OCI-LY7 (cell line): Measurements from ENCODE around the gene CHI3L2. TPM values are rescaled to one million over a fixed set of nuclear protein-coding genes. Genes with fewer than 3 reads are reported as not detected.

ENCODE experiments used
- BruUV-seq: library from RNA; stranded (reverse); fragments of 400-500 nt; replicated peaks from 2 replicates; lab custom pipeline; 2021; lab: Mats Ljungman, UMichigan
- CTCF ChIA-PET: fragments of 300-600 bp; sonication (Branson Sonifier 250); formaldehyde crosslinking; loops from one replicate; lab custom pipeline; 2022; ENCODE audit warnings: antibody characterized with exemption; ENCODE audit not compliant: unreplicated experiment; lab: Charles Lee
- POLR2A ChIA-PET: fragments of 300-600 bp; sonication (Branson Sonifier 250); formaldehyde crosslinking; loops from one replicate; lab custom pipeline; 2022; ENCODE audit warnings: antibody characterized with exemption; lab: Charles Lee
- DNase-seq: peaks from one replicate; pipeline ENCODE4 v3.0.0-alpha.2; 2015; ENCODE audit warnings: low spot score
- H2AFZ ChIP-seq: fragments of 200-600 bp; sonication (generic), shearing (Covaris generic); 2 replicates; pipeline ENCODE4 v1.6.1; 2014; ENCODE audit warnings: mild to moderate bottlenecking, antibody characterized with exemption, low read length, moderate library complexity
- H3K27ac ChIP-seq: fragments of 200-600 bp; sonication (generic); 2 replicates; pipeline ENCODE4 v1.5.1; 2014; ENCODE audit warnings: mixed run types, low read depth, mild to moderate bottlenecking, moderate library complexity, low read length, inconsistent platforms; ENCODE audit not compliant: poor library complexity, severe bottlenecking
- H3K36me3 ChIP-seq: fragments of 200-600 bp; sonication (generic); 2 replicates; pipeline ENCODE4 v1.6.1; 2014; ENCODE audit warnings: mild to moderate bottlenecking, antibody characterized with exemption, low read length, moderate library complexity, mixed read lengths; ENCODE audit not compliant: insufficient read depth
- H3K4me1 ChIP-seq: fragments of 200-600 bp; sonication (generic); 2 replicates; pipeline ENCODE4 v1.5.1; 2014; ENCODE audit warnings: mild to moderate bottlenecking, low read length; ENCODE audit not compliant: insufficient read depth, poor library complexity, severe bottlenecking
- H3K4me2 ChIP-seq: fragments of 200-600 bp; sonication (generic); 2 replicates; pipeline ENCODE4 v1.6.1; 2014; ENCODE audit warnings: mild to moderate bottlenecking, low read length
- H3K4me3 ChIP-seq: fragments of 200-600 bp; sonication (generic); 2 replicates; pipeline ENCODE4 v1.5.1; 2014; ENCODE audit warnings: mild to moderate bottlenecking, low read depth, low read length; ENCODE audit not compliant: poor library complexity, severe bottlenecking
- H3K79me2 ChIP-seq: fragments of 200-600 bp; sonication (generic); 2 replicates; pipeline ENCODE4 v1.6.1; 2016; ENCODE audit warnings: low read depth, mild to moderate bottlenecking, low read length, moderate library complexity, mixed read lengths; ENCODE audit not compliant: insufficient read depth
- H3K9me2 ChIP-seq: fragments of 200-600 bp; sonication (generic); 2 replicates; pipeline ENCODE4 v1.6.1; 2016; ENCODE audit warnings: mild to moderate bottlenecking, low read length, mixed read lengths; ENCODE audit not compliant: insufficient read depth
- H3K9me3 ChIP-seq: fragments of 200-600 bp; sonication (generic); 2 replicates; pipeline ENCODE4 v1.6.1; 2014; ENCODE audit warnings: mild to moderate bottlenecking, mixed run types, low read length, mixed read lengths
- H4K20me1 ChIP-seq: fragments of 200-600 bp; sonication (generic); 2 replicates; pipeline ENCODE4 v1.6.1; 2014; ENCODE audit warnings: mild to moderate bottlenecking, antibody characterized with exemption, low read length, moderate library complexity, mixed read lengths; ENCODE audit not compliant: insufficient read depth
- EZH2phosphoT487 ChIP-seq: fragments of 200-600 bp; sonication (generic); IDR thresholded peaks from 2 replicates; pipeline ENCODE4 v1.6.1; 2018; ENCODE audit warnings: low read depth, borderline replicate concordance, mild to moderate bottlenecking, mixed run types, antibody characterized with exemption, low read length, moderate library complexity, mixed read lengths
- intact Hi-C: fragments of 100-400 bp; cut with micrococcal nuclease; formaldehyde crosslinking; loops from one replicate; pipeline ENCODE4 v1.10.0; 2022; ENCODE audit not compliant: unreplicated experiment
- total RNA-seq, 2 experiments: library from RNA; depleted of rRNA in 1 of 2; stranded (reverse); fragments of >200 nt in 1 of 2; shearing (Covaris generic) in 1 of 2; gene quantifications; 2 replicates each; pipeline ENCODE4 v1.2.3, GENCODE V29; 2014 to 2022
- TF ChIP-seq, protein P1 (sequence below): fragments of 200-600 bp; sonication (generic); conservative IDR thresholded peaks from 2 replicates; pipeline ENCODE4 v1.5.1; 2014; ENCODE audit warnings: mild to moderate bottlenecking, antibody characterized with exemption, low read length, moderate library complexity, mixed read lengths

The CHI3L2 gene
- total RNA-seq, 2 experiments from 2014 or later = 37.1 to 88.7 TPM

DNA sequence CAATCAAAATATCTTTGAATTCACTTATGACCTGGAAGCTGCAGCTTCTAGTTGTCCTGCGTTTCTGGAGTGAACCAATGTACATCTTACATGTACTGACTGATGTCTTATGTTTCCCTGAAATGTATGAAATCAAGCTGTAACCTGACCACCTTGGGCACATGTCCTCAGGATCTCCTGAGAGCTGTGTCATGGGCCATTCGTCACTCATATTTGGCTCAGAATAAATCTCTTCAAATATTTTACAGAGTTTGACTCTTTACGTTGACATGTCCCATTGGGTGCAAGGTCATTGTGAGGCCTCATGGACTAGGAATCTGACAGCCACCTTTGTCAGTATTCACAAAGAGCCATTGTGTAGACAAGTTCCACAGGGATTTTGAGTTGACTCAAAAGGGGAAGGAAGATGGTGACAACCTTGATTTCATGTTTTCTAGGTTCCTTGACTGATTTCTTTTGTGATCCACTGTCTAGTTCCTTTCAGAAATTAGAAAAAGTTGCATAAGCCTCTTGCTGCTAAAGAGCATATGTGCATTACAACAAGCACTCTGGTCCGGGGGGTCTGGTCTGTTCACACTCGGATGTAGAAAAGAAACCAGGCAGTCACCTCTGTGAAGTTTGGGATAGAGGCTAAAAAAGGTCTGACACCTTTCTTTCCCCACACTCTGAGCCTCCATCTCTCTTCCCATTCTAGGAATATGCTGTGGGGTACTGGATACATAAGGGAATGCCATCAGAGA lies 10.7 kb downstream of the CHI3L2 start:
- Histone ChIP-seq H3K27ac (no peak overlapping the region), H3K4me3 (no peak overlapping the region), H3K4me1 (no peaks in the 10 kb centered on the region), H3K79me2 (no peaks in the 10 kb centered on the region), H3K36me3 (peaks cover 46% of the 10 kb centered on the region), H4K20me1 (no peaks in the 10 kb centered on the region), H3K9me2 (no peaks in the 10 kb centered on the region), H3K9me3 (no peaks in the 10 kb centered on the region), H3K4me2 (no peak overlapping the region), H2AFZ (no peak overlapping the region)
- ChIA-PET POLR2A (no interaction called here), CTCF (no interaction called here)
- intact Hi-C loops = no loop called here
- no TSS peak for BruUV-seq
- TF ChIP-seq, protein P1, sequence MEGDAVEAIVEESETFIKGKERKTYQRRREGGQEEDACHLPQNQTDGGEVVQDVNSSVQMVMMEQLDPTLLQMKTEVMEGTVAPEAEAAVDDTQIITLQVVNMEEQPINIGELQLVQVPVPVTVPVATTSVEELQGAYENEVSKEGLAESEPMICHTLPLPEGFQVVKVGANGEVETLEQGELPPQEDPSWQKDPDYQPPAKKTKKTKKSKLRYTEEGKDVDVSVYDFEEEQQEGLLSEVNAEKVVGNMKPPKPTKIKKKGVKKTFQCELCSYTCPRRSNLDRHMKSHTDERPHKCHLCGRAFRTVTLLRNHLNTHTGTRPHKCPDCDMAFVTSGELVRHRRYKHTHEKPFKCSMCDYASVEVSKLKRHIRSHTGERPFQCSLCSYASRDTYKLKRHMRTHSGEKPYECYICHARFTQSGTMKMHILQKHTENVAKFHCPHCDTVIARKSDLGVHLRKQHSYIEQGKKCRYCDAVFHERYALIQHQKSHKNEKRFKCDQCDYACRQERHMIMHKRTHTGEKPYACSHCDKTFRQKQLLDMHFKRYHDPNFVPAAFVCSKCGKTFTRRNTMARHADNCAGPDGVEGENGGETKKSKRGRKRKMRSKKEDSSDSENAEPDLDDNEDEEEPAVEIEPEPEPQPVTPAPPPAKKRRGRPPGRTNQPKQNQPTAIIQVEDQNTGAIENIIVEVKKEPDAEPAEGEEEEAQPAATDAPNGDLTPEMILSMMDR = no peak
- no peak for TF ChIP-seq EZH2phosphoT487
- DNase-seq = no peak

GRCh38 chr1:111241797-111242196 lies 14.3 kb downstream of the CHI3L2 start:
- no TSS peak for BruUV-seq
- no peaks in the 10 kb centered on the region for H3K9me2 ChIP-seq
- no peak for TF ChIP-seq EZH2phosphoT487
- TF ChIP-seq, protein P1 = no peak
- intact Hi-C loops = no loop called here
- H3K4me1 ChIP-seq = no peaks in the 10 kb centered on the region
- CTCF ChIA-PET = no interaction called here
- H3K4me2 ChIP-seq = no peak overlapping the region
- no peak overlapping the region for H3K27ac ChIP-seq
- no peaks in the 10 kb centered on the region for H3K9me3 ChIP-seq
- POLR2A ChIA-PET = no interaction called here
- H2AFZ ChIP-seq = no peak overlapping the region
- no peak for DNase-seq
- H4K20me1 ChIP-seq = no peaks in the 10 kb centered on the region
- H3K79me2 ChIP-seq = no peaks in the 10 kb centered on the region
- peaks cover 31% of the 10 kb centered on the region for H3K36me3 ChIP-seq
- H3K4me3 ChIP-seq = no peak overlapping the region

GRCh38 chr1:111242805-111243523 lies 15.5 kb downstream of the CHI3L2 start:
- ChIA-PET POLR2A (no interaction called here), CTCF (no interaction called here)
- no peak overlapping the region for H3K27ac ChIP-seq
- H3K4me1 ChIP-seq = no peaks in the 10 kb centered on the region
- TF ChIP-seq, protein P1 = no peak
- TF ChIP-seq EZH2phosphoT487 = no peak
- H3K79me2 ChIP-seq = no peaks in the 10 kb centered on the region
- no peak overlapping the region for H3K4me3 ChIP-seq
- H2AFZ ChIP-seq = no peak overlapping the region
- H3K4me2 ChIP-seq = no peak overlapping the region
- intact Hi-C loops = no loop called here
- H3K9me2 ChIP-seq = no peaks in the 10 kb centered on the region
- H3K9me3 ChIP-seq = no peaks in the 10 kb centered on the region
- no peak for DNase-seq
- no peaks in the 10 kb centered on the region for H4K20me1 ChIP-seq
- H3K36me3 ChIP-seq = peaks cover 28% of the 10 kb centered on the region
- no TSS peak for BruUV-seq
